GM13976 (cell line): Measurements from ENCODE around the gene IFIT5.

Experiments used
- DNase-seq: peaks from one replicate; pipeline ENCODE4 v3.0.0; 2012; ENCODE audit warnings: low spot score
- in situ Hi-C: fragments of 300-500 bp; cut with MboI; formaldehyde crosslinking; loops from one replicate; pipeline ENCODE4 v1.12.0; 2022; ENCODE audit warnings: low sequenced_read_pairs, mixed read lengths, inconsistent platforms; ENCODE audit not compliant: unreplicated experiment
- TF ChIP-seq, protein P1 (sequence below): IDR thresholded peaks from 2 replicates; pipeline ENCODE4 v1.5.1; 2012; ENCODE audit warnings: borderline replicate concordance, mild to moderate bottlenecking; ENCODE audit not compliant: insufficient read depth; ENCODE audit errors: extremely low read depth, missing control alignments, control extremely low read depth

The IFIT5 gene

GRCh38 chr10:89414146-89414878, at the start of gene IFIT5:
IFIT5 (plus strand) TSS chr10:89414568; CDS start chr10:89414799, 231 bp downstream.
- TF ChIP-seq, protein P1, sequence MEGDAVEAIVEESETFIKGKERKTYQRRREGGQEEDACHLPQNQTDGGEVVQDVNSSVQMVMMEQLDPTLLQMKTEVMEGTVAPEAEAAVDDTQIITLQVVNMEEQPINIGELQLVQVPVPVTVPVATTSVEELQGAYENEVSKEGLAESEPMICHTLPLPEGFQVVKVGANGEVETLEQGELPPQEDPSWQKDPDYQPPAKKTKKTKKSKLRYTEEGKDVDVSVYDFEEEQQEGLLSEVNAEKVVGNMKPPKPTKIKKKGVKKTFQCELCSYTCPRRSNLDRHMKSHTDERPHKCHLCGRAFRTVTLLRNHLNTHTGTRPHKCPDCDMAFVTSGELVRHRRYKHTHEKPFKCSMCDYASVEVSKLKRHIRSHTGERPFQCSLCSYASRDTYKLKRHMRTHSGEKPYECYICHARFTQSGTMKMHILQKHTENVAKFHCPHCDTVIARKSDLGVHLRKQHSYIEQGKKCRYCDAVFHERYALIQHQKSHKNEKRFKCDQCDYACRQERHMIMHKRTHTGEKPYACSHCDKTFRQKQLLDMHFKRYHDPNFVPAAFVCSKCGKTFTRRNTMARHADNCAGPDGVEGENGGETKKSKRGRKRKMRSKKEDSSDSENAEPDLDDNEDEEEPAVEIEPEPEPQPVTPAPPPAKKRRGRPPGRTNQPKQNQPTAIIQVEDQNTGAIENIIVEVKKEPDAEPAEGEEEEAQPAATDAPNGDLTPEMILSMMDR, result no peak
- DNase-seq, result peak; percentile 81
- in situ Hi-C loops, result no loop called here

DNA sequence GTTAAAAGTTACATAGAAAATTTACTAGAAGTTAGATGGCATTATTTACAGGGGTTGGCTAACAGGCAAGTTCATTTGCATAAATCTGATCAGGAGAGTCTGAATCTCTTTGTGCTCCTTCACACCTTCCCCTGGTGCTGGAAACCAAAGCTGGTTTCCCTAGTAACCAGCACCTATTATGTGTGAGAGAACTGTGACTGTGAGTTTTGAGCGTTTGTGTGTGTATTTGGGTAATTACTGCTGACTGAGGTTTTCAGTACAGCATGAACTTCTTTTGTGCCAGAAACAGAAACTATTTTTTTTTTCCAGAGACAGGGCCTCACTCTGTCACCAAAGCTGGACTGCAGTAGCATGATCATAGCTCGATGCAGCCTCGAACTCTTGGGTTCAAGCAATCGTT, 46.8 kb upstream of the IFIT5 start:
- in situ Hi-C loops, result no loop called here
- DNase-seq, result peak; percentile 62
- TF ChIP-seq, protein P1, result no peak

DNA sequence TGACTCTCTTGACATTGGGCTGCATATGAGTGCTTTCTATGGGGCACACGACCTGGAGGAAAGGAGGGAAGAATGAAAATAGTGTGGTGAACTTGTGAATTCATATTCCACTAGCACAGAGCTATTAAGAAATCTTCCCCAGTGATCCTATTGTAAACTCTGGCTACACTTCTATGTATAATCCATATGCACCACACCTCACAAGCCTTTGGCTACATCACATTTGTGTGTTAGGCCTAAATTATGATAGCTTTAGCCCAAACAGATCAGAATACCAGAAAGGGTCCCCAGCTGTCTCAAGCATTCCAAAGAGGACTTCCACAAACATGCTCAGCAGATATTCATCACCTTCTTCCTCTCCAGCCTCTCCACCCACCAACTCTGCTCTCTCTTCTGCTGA, 46.2 kb upstream of the IFIT5 start:
- no peak for DNase-seq
- TF ChIP-seq, protein P1, result no peak
- in situ Hi-C loops, result no loop called here

DNA sequence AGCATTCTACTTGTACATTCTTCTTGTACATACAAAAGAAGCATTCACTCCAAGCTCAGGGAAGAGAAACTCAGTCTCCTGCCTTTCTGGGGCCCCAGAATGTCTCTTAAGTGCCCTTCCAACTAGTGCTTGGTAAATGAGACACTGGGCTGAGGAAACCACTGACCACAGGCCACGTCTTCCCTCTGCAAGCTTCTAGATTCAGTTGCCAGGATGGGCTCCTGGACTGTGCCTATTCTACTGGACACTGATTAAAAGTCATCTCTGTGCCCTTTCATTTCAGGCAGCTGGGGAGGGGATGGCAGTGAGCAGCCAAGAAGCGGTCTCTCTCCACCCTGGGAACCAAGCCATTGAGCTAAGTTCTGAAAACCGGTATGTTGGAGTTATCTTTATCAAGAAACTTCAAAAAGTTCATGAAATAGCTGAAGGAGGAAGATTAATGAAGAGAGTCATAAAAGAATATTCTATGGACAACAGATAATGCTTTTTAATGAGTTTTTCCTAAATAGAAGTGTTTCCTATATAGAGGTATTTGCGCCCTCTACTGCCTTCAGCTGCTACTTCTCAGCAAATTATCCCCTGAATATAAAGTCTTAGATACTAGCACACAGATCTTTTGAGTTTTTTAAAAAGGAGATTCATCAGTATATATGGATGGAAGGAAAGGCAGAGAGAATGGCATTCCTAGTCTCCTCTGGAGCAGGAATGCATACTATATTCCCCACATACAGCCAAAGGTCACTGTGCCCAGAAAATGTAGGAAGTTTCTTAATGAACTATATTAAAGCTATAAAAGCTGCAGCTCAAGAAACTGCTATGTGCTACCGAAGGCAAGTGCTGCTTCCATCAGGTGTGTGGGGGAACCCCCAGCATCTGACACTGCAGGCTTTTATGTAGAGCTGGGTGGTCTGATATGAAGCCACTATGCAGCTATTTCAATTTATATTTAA, 44.9 kb upstream of the IFIT5 start:
- TF ChIP-seq, protein P1, result peak; percentile 43
- in situ Hi-C loops, result no loop called here
- DNase-seq, result peak; percentile 57

DNA sequence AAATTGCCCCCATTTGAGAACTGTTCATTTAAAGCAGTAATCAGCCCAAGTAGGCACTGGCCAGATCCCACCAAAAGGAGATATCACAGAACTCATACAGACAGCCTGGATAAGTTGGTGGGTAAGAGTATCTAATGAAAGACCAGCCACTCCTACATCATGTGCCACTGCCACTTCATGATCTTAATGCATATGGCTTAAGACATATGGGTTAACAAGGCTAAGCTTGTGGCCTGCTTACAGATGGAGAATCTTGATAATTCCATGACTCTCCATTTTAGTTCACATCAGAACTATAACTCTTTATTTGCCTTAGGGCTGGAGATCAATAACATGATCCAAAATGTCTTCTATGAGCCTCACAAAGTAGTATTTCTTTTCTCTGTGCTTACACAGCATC, 43.3 kb upstream of the IFIT5 start:
- no peak for DNase-seq
- in situ Hi-C loops, result no loop called here
- TF ChIP-seq, protein P1, result no peak

DNA sequence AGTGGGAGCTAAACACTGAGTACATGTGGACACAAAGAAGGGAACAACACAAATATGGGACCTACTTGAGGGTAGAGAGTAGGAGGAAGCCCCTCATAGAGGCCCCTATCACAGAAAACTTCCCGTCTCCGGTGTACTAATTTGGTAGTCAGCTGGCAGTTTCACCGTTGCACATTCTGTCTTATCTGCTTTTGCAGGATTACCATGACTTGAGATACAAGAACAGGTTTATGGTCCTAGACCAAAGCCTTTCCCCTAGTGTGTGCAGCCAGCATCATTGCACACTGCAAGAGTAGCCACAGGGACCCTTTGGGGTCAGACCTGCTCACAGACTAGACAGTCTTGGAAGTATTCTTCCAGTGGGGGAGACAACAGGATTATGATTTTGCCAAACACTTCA, 42.4 kb upstream of the IFIT5 start:
- in situ Hi-C loops, result no loop called here
- TF ChIP-seq, protein P1, result no peak

More for the DNA sequence above, 42.4 kb upstream of the IFIT5 start:
- no peak for DNase-seq
